GM23338 (cell line): Measurements from ENCODE around the gene ECPAS. TPM values are rescaled to one million over a fixed set of nuclear protein-coding genes. Genes with fewer than 3 reads are reported as not detected.

Source experiments
- ATAC-seq: fragments of 200-7000 bp; cut with Tn5 transposase; 3 replicates; pipeline ENCODE4 v1.9.1; 2020
- DNase-seq: peaks from one replicate; pipeline ENCODE4 v3.0.0-alpha.2; 2015; ENCODE audit warnings: low spot score
- H2AFZ ChIP-seq: fragments of 200-600 bp; sonication (generic); 2 replicates; pipeline ENCODE4 v1.8.0; 2016; ENCODE audit warnings: antibody characterized with exemption, mild to moderate bottlenecking, moderate library complexity
- H3F3A ChIP-seq: fragments of 200-600 bp; sonication (generic); replicated peaks from 2 replicates; pipeline ENCODE4 v1.8.0; 2017; ENCODE audit warnings: antibody characterized with exemption, mixed run types, low read depth
- H3K27ac ChIP-seq: fragments of 200-600 bp; sonication (generic); 2 replicates; pipeline ENCODE4 v1.6.1; 2016; ENCODE audit warnings: low read depth
- H3K27me3 ChIP-seq: fragments of 200-600 bp; sonication (generic); 2 replicates; pipeline ENCODE4 v1.8.0; 2016; ENCODE audit warnings: mild to moderate bottlenecking, mixed run types, moderate library complexity; ENCODE audit not compliant: insufficient read depth
- H3K36me3 ChIP-seq: fragments of 200-600 bp; sonication (generic); 2 replicates; pipeline ENCODE4 v1.8.0; 2016; ENCODE audit warnings: mild to moderate bottlenecking; ENCODE audit not compliant: insufficient read depth
- H3K4me1 ChIP-seq: fragments of 200-600 bp; sonication (generic); 2 replicates; pipeline ENCODE4 v1.8.0; 2016; ENCODE audit warnings: mild to moderate bottlenecking, moderate library complexity; ENCODE audit not compliant: insufficient read depth
- H3K4me2 ChIP-seq: fragments of 200-600 bp; sonication (generic); 2 replicates; pipeline ENCODE4 v1.7.1; 2017; ENCODE audit warnings: mixed run types
- H3K4me3 ChIP-seq: fragments of 200-600 bp; sonication (generic); 2 replicates; pipeline ENCODE4 v1.6.1; 2016; ENCODE audit warnings: mixed run types
- H3K79me2 ChIP-seq: fragments of 200-600 bp; sonication (generic); replicated peaks from 2 replicates; pipeline ENCODE4 v1.8.0; 2017; ENCODE audit warnings: mild to moderate bottlenecking; ENCODE audit not compliant: insufficient read depth
- H3K9me2 ChIP-seq: fragments of 200-600 bp; sonication (generic); 2 replicates; pipeline ENCODE4 v1.8.0; 2017; ENCODE audit not compliant: insufficient read depth
- H4K20me1 ChIP-seq: fragments of 200-600 bp; sonication (generic); replicated peaks from 2 replicates; pipeline ENCODE4 v1.8.0; 2017; ENCODE audit warnings: mild to moderate bottlenecking; ENCODE audit not compliant: insufficient read depth
- H3K27ac Mint-ChIP-seq: 2 replicates; pipeline ENCODE4 v1.8.0; 2020; ENCODE audit warnings: inconsistent platforms, mild to moderate bottlenecking, moderate library complexity, mixed read lengths
- H3K27me3 Mint-ChIP-seq: 3 replicates; pipeline ENCODE4 v1.8.0; 2022; ENCODE audit warnings: low read depth, mild to moderate bottlenecking, moderate library complexity, mixed read lengths, inconsistent platforms; ENCODE audit not compliant: insufficient read depth, poor library complexity
- H3K36me3 Mint-ChIP-seq: 3 replicates; pipeline ENCODE4 v1.8.0; 2021; ENCODE audit warnings: low read depth, mild to moderate bottlenecking, inconsistent platforms, moderate library complexity, mixed read lengths
- H3K4me1 Mint-ChIP-seq: 3 replicates; pipeline ENCODE4 v1.8.0; 2020; ENCODE audit warnings: mild to moderate bottlenecking, inconsistent platforms, mixed read lengths
- H3K4me3 Mint-ChIP-seq: 3 replicates; pipeline ENCODE4 v1.8.0; 2021; ENCODE audit warnings: moderate library complexity, mild to moderate bottlenecking, inconsistent platforms, mixed read lengths
- H3K9me3 Mint-ChIP-seq: 3 replicates; pipeline ENCODE4 v1.8.0; 2020; ENCODE audit warnings: moderate library complexity, mild to moderate bottlenecking, inconsistent platforms, mixed read lengths
- CREB1 ChIP-seq: fragments of 250-450 bp; sonication (Bioruptor Pico); IDR thresholded peaks from 2 replicates; pipeline ENCODE4 v1.5.0; 2020; ENCODE audit warnings: low read depth, mild to moderate bottlenecking, moderate library complexity
- EZH2phosphoT487 ChIP-seq: fragments of 200-600 bp; sonication (generic); IDR thresholded peaks from one replicate; pipeline ENCODE4 v1.8.1; 2018; ENCODE audit warnings: antibody characterized with exemption; ENCODE audit not compliant: unreplicated experiment
- JUNB ChIP-seq: IDR thresholded peaks from one replicate; pipeline ENCODE4 v1.6.1; 2016; ENCODE audit warnings: antibody characterized with exemption; ENCODE audit not compliant: unreplicated experiment
- NANOG ChIP-seq: IDR thresholded peaks from 2 replicates; pipeline ENCODE4 v1.6.1; 2016; ENCODE audit warnings: antibody characterized with exemption, borderline replicate concordance
- POLR2AphosphoS5 ChIP-seq: IDR thresholded peaks from 2 replicates; pipeline ENCODE4 v1.6.1; 2016; ENCODE audit warnings: antibody characterized with exemption, low read depth
- STAT1 ChIP-seq: IDR thresholded peaks from one replicate; pipeline ENCODE4 v1.6.1; 2016; ENCODE audit warnings: antibody characterized with exemption; ENCODE audit not compliant: unreplicated experiment
- ZNF114 ChIP-seq: fragments of 250-450 bp; sonication (Bioruptor Pico); IDR thresholded peaks from 2 replicates; pipeline ENCODE4 v1.5.0; 2020; ENCODE audit warnings: mild to moderate bottlenecking, moderate library complexity
- ZNF331 ChIP-seq: fragments of 250-450 bp; sonication (Bioruptor Pico); IDR thresholded peaks from 2 replicates; pipeline ENCODE4 v1.5.0; 2020; ENCODE audit warnings: low read depth, mild to moderate bottlenecking, moderate library complexity
- polyA plus RNA-seq: library from polyadenylated mRNA; unstranded; fragments of >200 nt; fragmentation: Nextera tagmentation; extraction: Ambion mirVana; gene quantifications from 2 replicates; pipeline ENCODE4 v1.2.1, GENCODE V29; 2016
- total RNA-seq: library from RNA; depleted of rRNA; stranded (reverse); fragments of >200 nt; shearing (Covaris generic); gene quantifications from 2 replicates; pipeline ENCODE4 v1.2.3, GENCODE V29; 2014
- TF ChIP-seq, protein P1 (sequence below): IDR thresholded peaks from one replicate; pipeline ENCODE4 v1.6.1; 2018; ENCODE audit warnings: antibody characterized with exemption; ENCODE audit not compliant: unreplicated experiment
- TF ChIP-seq, protein P2 (sequence below): fragments of 250-450 bp; sonication (Bioruptor Pico); IDR thresholded peaks from 2 replicates; pipeline ENCODE4 v1.5.0; 2020; ENCODE audit warnings: mild to moderate bottlenecking, moderate library complexity
- TF ChIP-seq, protein P3 (sequence below), 2 experiments: fragments of 200-600 bp in 1 of 2; sonication (generic) in 1 of 2; conservative IDR thresholded peaks; 2 replicates each; pipeline versions ENCODE4 v1.5.1 to v1.6.1; 2016 to 2017; ENCODE audit warnings: antibody characterized with exemption in 2 of 2, low read depth in 2 of 2, mild to moderate bottlenecking in 2 of 2, moderate library complexity in 1 of 2

ECPAS gene
- total and polyA plus RNA-seq, 2 experiments from 2014 or later: 51.4 to 104 TPM

DNA sequence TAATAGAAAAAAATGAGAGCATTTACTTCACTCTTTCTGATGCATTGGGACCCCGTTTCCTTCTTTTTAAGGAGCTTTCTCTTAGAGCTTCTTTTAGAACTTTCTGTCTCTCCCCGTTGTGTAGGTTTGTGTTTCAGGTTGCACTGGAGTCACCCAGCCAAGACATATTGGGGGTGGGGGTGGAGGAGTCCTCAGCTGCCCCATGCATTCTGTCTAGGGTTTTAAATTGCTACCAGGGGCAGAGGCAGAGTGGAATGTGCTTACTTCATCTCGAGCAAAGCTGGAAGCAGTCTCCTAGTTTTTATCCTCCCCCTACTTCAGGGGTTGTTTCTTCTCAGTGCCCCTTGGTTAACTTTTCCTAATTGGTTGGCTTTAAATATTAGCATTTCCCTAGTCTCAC is 163.6 kb downstream of the ECPAS start:
- no peak for DNase-seq
- H3K27ac ChIP-seq: no peak overlapping the region
- TF ChIP-seq, protein P1, sequence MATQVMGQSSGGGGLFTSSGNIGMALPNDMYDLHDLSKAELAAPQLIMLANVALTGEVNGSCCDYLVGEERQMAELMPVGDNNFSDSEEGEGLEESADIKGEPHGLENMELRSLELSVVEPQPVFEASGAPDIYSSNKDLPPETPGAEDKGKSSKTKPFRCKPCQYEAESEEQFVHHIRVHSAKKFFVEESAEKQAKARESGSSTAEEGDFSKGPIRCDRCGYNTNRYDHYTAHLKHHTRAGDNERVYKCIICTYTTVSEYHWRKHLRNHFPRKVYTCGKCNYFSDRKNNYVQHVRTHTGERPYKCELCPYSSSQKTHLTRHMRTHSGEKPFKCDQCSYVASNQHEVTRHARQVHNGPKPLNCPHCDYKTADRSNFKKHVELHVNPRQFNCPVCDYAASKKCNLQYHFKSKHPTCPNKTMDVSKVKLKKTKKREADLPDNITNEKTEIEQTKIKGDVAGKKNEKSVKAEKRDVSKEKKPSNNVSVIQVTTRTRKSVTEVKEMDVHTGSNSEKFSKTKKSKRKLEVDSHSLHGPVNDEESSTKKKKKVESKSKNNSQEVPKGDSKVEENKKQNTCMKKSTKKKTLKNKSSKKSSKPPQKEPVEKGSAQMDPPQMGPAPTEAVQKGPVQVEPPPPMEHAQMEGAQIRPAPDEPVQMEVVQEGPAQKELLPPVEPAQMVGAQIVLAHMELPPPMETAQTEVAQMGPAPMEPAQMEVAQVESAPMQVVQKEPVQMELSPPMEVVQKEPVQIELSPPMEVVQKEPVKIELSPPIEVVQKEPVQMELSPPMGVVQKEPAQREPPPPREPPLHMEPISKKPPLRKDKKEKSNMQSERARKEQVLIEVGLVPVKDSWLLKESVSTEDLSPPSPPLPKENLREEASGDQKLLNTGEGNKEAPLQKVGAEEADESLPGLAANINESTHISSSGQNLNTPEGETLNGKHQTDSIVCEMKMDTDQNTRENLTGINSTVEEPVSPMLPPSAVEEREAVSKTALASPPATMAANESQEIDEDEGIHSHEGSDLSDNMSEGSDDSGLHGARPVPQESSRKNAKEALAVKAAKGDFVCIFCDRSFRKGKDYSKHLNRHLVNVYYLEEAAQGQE: no peak
- no peak for TF ChIP-seq POLR2AphosphoS5
- TF ChIP-seq JUNB: no peak
- TF ChIP-seq NANOG: no peak
- no peak for TF ChIP-seq EZH2phosphoT487
- TF ChIP-seq, protein P2, sequence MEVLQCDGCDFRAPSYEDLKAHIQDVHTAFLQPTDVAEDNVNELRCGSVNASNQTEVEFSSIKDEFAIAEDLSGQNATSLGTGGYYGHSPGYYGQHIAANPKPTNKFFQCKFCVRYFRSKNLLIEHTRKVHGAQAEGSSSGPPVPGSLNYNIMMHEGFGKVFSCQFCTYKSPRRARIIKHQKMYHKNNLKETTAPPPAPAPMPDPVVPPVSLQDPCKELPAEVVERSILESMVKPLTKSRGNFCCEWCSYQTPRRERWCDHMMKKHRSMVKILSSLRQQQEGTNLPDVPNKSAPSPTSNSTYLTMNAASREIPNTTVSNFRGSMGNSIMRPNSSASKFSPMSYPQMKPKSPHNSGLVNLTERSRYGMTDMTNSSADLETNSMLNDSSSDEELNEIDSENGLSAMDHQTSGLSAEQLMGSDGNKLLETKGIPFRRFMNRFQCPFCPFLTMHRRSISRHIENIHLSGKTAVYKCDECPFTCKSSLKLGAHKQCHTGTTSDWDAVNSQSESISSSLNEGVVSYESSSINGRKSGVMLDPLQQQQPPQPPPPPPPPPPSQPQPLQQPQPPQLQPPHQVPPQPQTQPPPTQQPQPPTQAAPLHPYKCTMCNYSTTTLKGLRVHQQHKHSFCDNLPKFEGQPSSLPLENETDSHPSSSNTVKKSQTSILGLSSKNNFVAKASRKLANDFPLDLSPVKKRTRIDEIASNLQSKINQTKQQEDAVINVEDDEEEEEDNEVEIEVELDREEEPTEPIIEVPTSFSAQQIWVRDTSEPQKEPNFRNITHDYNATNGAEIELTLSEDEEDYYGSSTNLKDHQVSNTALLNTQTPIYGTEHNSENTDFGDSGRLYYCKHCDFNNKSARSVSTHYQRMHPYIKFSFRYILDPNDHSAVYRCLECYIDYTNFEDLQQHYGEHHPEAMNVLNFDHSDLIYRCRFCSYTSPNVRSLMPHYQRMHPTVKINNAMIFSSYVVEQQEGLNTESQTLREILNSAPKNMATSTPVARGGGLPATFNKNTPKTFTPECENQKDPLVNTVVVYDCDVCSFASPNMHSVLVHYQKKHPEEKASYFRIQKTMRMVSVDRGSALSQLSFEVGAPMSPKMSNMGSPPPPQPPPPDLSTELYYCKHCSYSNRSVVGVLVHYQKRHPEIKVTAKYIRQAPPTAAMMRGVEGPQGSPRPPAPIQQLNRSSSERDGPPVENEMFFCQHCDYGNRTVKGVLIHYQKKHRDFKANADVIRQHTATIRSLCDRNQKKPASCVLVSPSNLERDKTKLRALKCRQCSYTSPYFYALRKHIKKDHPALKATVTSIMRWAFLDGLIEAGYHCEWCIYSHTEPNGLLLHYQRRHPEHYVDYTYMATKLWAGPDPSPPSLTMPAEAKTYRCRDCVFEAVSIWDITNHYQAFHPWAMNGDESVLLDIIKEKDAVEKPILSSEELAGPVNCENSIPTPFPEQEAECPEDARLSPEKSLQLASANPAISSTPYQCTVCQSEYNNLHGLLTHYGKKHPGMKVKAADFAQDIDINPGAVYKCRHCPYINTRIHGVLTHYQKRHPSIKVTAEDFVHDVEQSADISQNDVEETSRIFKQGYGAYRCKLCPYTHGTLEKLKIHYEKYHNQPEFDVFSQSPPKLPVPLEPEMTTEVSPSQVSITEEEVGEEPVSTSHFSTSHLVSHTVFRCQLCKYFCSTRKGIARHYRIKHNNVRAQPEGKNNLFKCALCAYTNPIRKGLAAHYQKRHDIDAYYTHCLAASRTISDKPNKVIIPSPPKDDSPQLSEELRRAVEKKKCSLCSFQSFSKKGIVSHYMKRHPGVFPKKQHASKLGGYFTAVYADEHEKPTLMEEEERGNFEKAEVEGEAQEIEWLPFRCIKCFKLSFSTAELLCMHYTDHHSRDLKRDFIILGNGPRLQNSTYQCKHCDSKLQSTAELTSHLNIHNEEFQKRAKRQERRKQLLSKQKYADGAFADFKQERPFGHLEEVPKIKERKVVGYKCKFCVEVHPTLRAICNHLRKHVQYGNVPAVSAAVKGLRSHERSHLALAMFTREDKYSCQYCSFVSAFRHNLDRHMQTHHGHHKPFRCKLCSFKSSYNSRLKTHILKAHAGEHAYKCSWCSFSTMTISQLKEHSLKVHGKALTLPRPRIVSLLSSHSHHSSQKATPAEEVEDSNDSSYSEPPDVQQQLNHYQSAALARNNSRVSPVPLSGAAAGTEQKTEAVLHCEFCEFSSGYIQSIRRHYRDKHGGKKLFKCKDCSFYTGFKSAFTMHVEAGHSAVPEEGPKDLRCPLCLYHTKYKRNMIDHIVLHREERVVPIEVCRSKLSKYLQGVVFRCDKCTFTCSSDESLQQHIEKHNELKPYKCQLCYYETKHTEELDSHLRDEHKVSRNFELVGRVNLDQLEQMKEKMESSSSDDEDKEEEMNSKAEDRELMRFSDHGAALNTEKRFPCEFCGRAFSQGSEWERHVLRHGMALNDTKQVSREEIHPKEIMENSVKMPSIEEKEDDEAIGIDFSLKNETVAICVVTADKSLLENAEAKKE (CRISPR knock-in tag): no peak
- no peak for TF ChIP-seq CREB1 (CRISPR knock-in tag)
- TF ChIP-seq ZNF114: no peak
- TF ChIP-seq STAT1: no peak
- no peak for TF ChIP-seq ZNF331
- TF ChIP-seq, protein P3, sequence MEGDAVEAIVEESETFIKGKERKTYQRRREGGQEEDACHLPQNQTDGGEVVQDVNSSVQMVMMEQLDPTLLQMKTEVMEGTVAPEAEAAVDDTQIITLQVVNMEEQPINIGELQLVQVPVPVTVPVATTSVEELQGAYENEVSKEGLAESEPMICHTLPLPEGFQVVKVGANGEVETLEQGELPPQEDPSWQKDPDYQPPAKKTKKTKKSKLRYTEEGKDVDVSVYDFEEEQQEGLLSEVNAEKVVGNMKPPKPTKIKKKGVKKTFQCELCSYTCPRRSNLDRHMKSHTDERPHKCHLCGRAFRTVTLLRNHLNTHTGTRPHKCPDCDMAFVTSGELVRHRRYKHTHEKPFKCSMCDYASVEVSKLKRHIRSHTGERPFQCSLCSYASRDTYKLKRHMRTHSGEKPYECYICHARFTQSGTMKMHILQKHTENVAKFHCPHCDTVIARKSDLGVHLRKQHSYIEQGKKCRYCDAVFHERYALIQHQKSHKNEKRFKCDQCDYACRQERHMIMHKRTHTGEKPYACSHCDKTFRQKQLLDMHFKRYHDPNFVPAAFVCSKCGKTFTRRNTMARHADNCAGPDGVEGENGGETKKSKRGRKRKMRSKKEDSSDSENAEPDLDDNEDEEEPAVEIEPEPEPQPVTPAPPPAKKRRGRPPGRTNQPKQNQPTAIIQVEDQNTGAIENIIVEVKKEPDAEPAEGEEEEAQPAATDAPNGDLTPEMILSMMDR (conservative IDR thresholded peaks at IDR 0.05; ENCODE audit: low read depth in 2 of 2): no peak
- H3K27ac Mint-ChIP-seq: no peak overlapping the region
- no peaks in the 10 kb centered on the region for H3K9me2 ChIP-seq
- ATAC-seq: no peak
- H3K4me2 ChIP-seq: no peak overlapping the region
- no peak overlapping the region for H2AFZ ChIP-seq
- H3K36me3 Mint-ChIP-seq: no peaks in the 10 kb centered on the region
- H3F3A ChIP-seq: no peaks in the 10 kb centered on the region
- no peaks in the 10 kb centered on the region for H3K79me2 ChIP-seq
- H3K9me3 Mint-ChIP-seq: peaks cover 9% of the 10 kb centered on the region; the same call in 2 of the 3 replicates
- H3K4me3 ChIP-seq: no peak overlapping the region
- H3K4me3 Mint-ChIP-seq: no peak overlapping the region
- H4K20me1 ChIP-seq: no peaks in the 10 kb centered on the region
- H3K36me3 ChIP-seq: no peaks in the 10 kb centered on the region
- peaks cover 5% of the 10 kb centered on the region for H3K27me3 Mint-ChIP-seq
- no peaks in the 10 kb centered on the region for H3K4me1 ChIP-seq
- H3K27me3 ChIP-seq: no peaks in the 10 kb centered on the region
- no peaks in the 10 kb centered on the region for H3K4me1 Mint-ChIP-seq
